ENCODE measurements around the gene SPAG17. TPM values are rescaled to one million over a fixed set of nuclear protein-coding genes. Genes with fewer than 3 reads are reported as not detected.

The SPAG17 gene
- total and polyA plus RNA-seq, 2 of the 4 experiments (the other 2 are of a cell fraction), result 0.10 TPM; not detected in 1

- whole genome bisulfite sequencing, 2 experiments (ENCODE audit: extremely low coverage in 2 of 2, insufficient read length in 1 of 2), result no CpG with 5 or more reads among the region's 1 CpG
- Histone ChIP-seq H3K4me1 (ENCODE audit: control insufficient read depth, insufficient read depth, low read length) (no peaks in the 10 kb centered on the region), H3K27ac (ENCODE audit: insufficient read depth, low read length) (no peak overlapping the region), H4K20me1 (ENCODE audit: insufficient read depth, low read length) (no peaks in the 10 kb centered on the region), H4K5ac (ENCODE audit: low read depth, low read length) (no peak overlapping the region), H3K56ac (ENCODE audit: extremely low read depth, insufficient read depth, low read length) (no peak overlapping the region), H3K9me1 (ENCODE audit: insufficient read depth, low read length) (no peaks in the 10 kb centered on the region), H3K18ac (ENCODE audit: low read depth, low read length) (no peak overlapping the region), H3K4me2 (ENCODE audit: low read depth, low read length) (no peak overlapping the region), H2BK5ac (ENCODE audit: low read depth, low read length, poor library complexity, severe bottlenecking) (no peak overlapping the region), H2AK9ac (replicated peaks; ENCODE audit: low read depth, low read length, poor library complexity) (no peak overlapping the region), H3K4ac (ENCODE audit: low read depth, low read length) (no peak overlapping the region), H2BK20ac (ENCODE audit: low read depth, low read length) (no peak overlapping the region), H3K9me3 (ENCODE audit: control insufficient read depth, insufficient read depth, low read length) (no peaks in the 10 kb centered on the region), H3K4me3 (ENCODE audit: insufficient read depth, low read depth, low read length) (no peak overlapping the region), H2AK5ac (ENCODE audit: low read depth, low read length) (no peak overlapping the region), H2BK120ac (ENCODE audit: low read depth, low read length) (no peak overlapping the region), H3K27me3 (ENCODE audit: control insufficient read depth, insufficient read depth, low read length) (no peaks in the 10 kb centered on the region), H3K23ac (ENCODE audit: low read depth, low read length) (no peak overlapping the region), H3K14ac (replicated peaks; ENCODE audit: low read depth, low read length) (no peak overlapping the region), H3K9ac (ENCODE audit: low read depth, low read length) (no peak overlapping the region), H2AFZ (replicated peaks; ENCODE audit: low read length, poor library complexity) (no peak overlapping the region), H3K36me3 (ENCODE audit: control insufficient read depth, insufficient read depth, low read length) (no peaks in the 10 kb centered on the region), H4K91ac (ENCODE audit: insufficient read depth, low read depth, low read length) (no peak overlapping the region), H4K8ac (ENCODE audit: low read depth in 2 of 2, low read length in 2 of 2) (no peak overlapping the region), H3K79me1 (ENCODE audit: low read depth in 1 of 2, low read length in 2 of 2) (no peaks in the 10 kb centered on the region), H2BK15ac (ENCODE audit: low read depth, low read length) (no peak overlapping the region)
- intact Hi-C loops (cut with micrococcal nuclease) (no loop called here), in situ Hi-C loops (cut with MboI; ENCODE audit: low sequenced_read_pairs) (no loop called here), dilution Hi-C loops (cut with HindIII; ENCODE audit: low sequenced_read_pairs, unreplicated experiment) (no loop called here)
- no TSS peak for BruUV-seq (replicated peaks)
- ATAC-seq (ENCODE audit: low read depth) (no peak), DNase-seq (no peak)
- ChIA-PET POLR2A (ENCODE audit: unreplicated experiment) (no interaction called here), CTCF (no interaction called here)
- no peak for TF ChIP-seq RAD21 (IDR thresholded peaks at IDR 0.05; ENCODE audit: low read length)
- no peak for TF ChIP-seq NFE2L2 (IDR thresholded peaks at IDR 0.05; ENCODE audit: low read depth, low read length)
- TF ChIP-seq CEBPB (IDR thresholded peaks at IDR 0.05; ENCODE audit: low read depth, low read length), result no peak
- no peak for TF ChIP-seq USF2 (IDR thresholded peaks at IDR 0.05; ENCODE audit: low read depth, low read length)
- TF ChIP-seq RFX5 (IDR thresholded peaks at IDR 0.05; ENCODE audit: low read depth, low read length), result no peak
- TF ChIP-seq MAFK (IDR thresholded peaks at IDR 0.05; ENCODE audit: low read depth, low read length), result no peak
- no peak for TF ChIP-seq CHD1 (IDR thresholded peaks at IDR 0.05; ENCODE audit: low read depth, low read length)
Measured at GRCh38 chr1:118223426-118223825, 38.4 kb upstream of the SPAG17 start.

All from IMR-90 (cell line).